ENCODE results near the gene MT3. TPM values are rescaled to one million over a fixed set of nuclear protein-coding genes. Genes with fewer than 3 reads are reported as not detected.

Gene MT3
- total and polyA plus RNA-seq, 2 of the 13 experiments (the other 11 are each of a cell fraction or from before 2014, with no cell fraction given): not detected

DNA sequence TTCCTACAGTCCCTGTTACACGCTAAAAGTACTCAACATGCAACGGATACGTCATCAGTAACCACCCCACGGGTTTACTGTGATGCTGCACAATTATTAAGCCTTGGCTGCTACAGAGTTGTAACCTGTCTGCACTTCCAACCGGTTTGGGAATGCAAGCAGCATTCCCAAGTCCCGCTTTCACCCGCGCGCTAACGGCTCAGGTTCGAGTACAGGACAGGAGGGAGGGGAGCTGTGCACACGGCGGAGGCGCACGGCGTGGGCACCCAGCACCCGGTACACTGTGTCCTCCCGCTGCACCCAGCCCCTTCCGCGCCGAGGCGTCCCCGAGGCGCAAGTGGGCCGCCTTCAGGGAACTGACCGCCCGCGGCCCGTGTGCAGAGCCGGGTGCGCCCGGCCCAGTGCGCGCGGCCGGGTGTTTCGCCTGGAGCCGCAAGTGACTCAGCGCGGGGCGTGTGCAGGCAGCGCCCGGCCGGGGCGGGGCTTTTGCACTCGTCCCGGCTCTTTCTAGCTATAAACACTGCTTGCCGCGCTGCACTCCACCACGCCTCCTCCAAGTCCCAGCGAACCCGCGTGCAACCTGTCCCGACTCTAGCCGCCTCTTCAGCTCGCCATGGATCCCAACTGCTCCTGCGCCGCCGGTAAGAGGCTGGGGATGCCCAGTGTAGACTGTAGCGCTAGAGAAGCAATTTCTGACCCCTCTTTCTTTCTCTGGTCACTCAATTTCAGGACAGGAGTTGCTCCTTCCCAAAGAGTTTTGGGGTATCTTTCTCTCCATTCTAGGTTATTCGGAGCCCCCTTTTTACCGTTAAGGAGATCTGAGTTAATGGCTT, 18.9 kb downstream of the MT3 start, which contains the start of gene MT2A (continued):
- TF ChIP-seq MTA1 (CRISPR knock-in tag; IDR thresholded peaks at IDR 0.05; ENCODE audit: borderline replicate concordance): no peak
- no peak for TF ChIP-seq NFYB (CRISPR knock-in tag; IDR thresholded peaks at IDR 0.05)
- TF ChIP-seq ZFP36 (IDR thresholded peaks at IDR 0.05; ENCODE audit: borderline replicate concordance, low read depth, low read length, partially characterized antibody): no peak
- TF ChIP-seq, protein P1, sequence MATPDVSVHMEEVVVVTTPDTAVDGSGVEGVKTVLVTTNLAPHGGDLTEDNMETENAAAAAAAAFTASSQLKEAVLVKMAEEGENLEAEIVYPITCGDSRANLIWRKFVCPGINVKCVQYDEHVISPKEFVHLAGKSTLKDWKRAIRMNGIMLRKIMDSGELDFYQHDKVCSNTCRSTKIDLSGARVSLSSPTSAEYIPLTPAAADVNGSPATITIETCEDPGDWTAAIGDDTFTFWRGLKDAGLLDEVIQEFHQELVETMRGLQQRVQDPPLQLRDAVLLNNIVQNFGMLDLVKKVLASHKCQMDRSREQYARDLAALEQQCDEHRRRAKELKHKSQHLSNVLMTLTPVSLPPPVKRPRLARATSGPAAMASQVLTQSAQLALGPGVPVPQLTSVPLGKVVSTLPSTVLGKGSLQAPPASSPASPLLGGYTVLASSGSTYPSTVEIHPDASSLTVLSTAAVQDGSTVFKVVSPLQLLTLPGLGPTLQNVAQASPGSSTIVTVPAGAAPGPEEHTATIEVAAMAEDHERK (CRISPR knock-in tag; IDR thresholded peaks at IDR 0.05; ENCODE audit: low read depth): no peak
- no peak; the same call in 1 of the 2 replicates for TF ChIP-seq ZNF335 (CRISPR knock-in tag; IDR thresholded peaks at IDR 0.05)
- peak; percentile 36; the same call in 1 of the 2 replicates for TF ChIP-seq ATF7 (IDR thresholded peaks at IDR 0.05)
- TF ChIP-seq ATF7 (CRISPR knock-in tag; IDR thresholded peaks at IDR 0.05): no peak
- no peak for TF ChIP-seq PHB2 (IDR thresholded peaks at IDR 0.05; ENCODE audit: partially characterized antibody)
- peak; percentile 96 for TF ChIP-seq MED13 (CRISPR knock-in tag; IDR thresholded peaks at IDR 0.05)
- TF ChIP-seq SETDB1 (CRISPR knock-in tag; IDR thresholded peaks at IDR 0.05; ENCODE audit: borderline replicate concordance): no peak
- TF ChIP-seq TEAD3 (CRISPR knock-in tag; optimal IDR thresholded peaks at IDR 0.05; ENCODE audit: borderline replicate concordance): no peak
- TF ChIP-seq, protein P2, sequence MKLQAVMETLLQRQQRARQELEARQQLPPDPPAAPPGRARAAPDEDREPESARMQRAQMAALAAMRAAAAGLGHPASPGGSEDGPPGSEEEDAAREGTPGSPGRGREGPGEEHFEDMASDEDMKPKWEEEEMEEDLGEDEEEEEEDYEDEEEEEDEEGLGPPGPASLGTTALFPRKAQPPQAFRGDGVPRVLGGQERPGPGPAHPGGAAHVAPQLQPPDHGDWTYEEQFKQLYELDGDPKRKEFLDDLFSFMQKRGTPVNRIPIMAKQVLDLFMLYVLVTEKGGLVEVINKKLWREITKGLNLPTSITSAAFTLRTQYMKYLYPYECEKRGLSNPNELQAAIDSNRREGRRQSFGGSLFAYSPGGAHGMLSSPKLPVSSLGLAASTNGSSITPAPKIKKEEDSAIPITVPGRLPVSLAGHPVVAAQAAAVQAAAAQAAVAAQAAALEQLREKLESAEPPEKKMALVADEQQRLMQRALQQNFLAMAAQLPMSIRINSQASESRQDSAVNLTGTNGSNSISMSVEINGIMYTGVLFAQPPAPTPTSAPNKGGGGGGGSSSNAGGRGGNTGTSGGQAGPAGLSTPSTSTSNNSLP (IDR thresholded peaks at IDR 0.05; ENCODE audit: low read depth, low read length): no peak; the same call in 1 of the 2 replicates
- no peak; the same call in none of the 2 replicates for TF ChIP-seq ERF (CRISPR knock-in tag; IDR thresholded peaks at IDR 0.05)
- peak; percentile 96; the same call in 2 of the 3 replicates for TF ChIP-seq MXI1 (IDR thresholded peaks at IDR 0.05; ENCODE audit: borderline replicate concordance, low read depth, low read length)
- TF ChIP-seq ZNF441 (CRISPR knock-in tag; IDR thresholded peaks at IDR 0.05; ENCODE audit: borderline replicate concordance): peak; percentile 70; the same call in 1 of the 2 replicates
- no peak for TF ChIP-seq ZEB1 (IDR thresholded peaks at IDR 0.05; ENCODE audit: insufficient replicate concordance, low read depth)
- TF ChIP-seq ONECUT2 (CRISPR knock-in tag; IDR thresholded peaks at IDR 0.05): no peak
- TF ChIP-seq MED8 (CRISPR knock-in tag; IDR thresholded peaks at IDR 0.05; ENCODE audit: insufficient replicate concordance): peak; percentile 92
- peak; percentile 62; the same call in 1 of the 2 replicates for TF ChIP-seq HOXA5 (CRISPR knock-in tag; IDR thresholded peaks at IDR 0.05)
- TF ChIP-seq NFE2L1 (CRISPR knock-in tag; IDR thresholded peaks at IDR 0.05; ENCODE audit: borderline replicate concordance): peak; percentile 88; the same call in 1 of the 2 replicates
- TF ChIP-seq DMAP1 (CRISPR knock-in tag; IDR thresholded peaks at IDR 0.05): peak; percentile 64
- TF ChIP-seq SMC3 (IDR thresholded peaks at IDR 0.05; ENCODE audit: low read length): no peak; the same call in 1 of the 2 replicates
- TF ChIP-seq ZIK1 (CRISPR knock-in tag; IDR thresholded peaks at IDR 0.05; ENCODE audit: borderline replicate concordance, low read depth): no peak
- 0 out of 2 replicates have a peak, but pooled peaks have one; percentile 11 for TF ChIP-seq ZNF850 (CRISPR knock-in tag; conservative IDR thresholded peaks at IDR 0.05)
- 0 out of 2 replicates have a peak, but pooled peaks have one; percentile 32 for TF ChIP-seq REL (CRISPR knock-in tag; conservative IDR thresholded peaks at IDR 0.05)
- TF ChIP-seq KLF12 (CRISPR knock-in tag; IDR thresholded peaks at IDR 0.05; ENCODE audit: borderline replicate concordance): peak; percentile 91; the same call in 1 of the 2 replicates
- 0 out of 2 replicates have a peak, but pooled peaks have one; percentile 73 for TF ChIP-seq EEA1 (CRISPR knock-in tag; IDR thresholded peaks at IDR 0.05; ENCODE audit: borderline replicate concordance)
- TF ChIP-seq SSRP1 (CRISPR knock-in tag; IDR thresholded peaks at IDR 0.05): no peak
- TF ChIP-seq HMG20B (CRISPR knock-in tag; conservative IDR thresholded peaks at IDR 0.05): peak; percentile 78; the same call in 1 of the 2 replicates
- TF ChIP-seq NCOR1 (IDR thresholded peaks at IDR 0.05; ENCODE audit: borderline replicate concordance, low read length): peak; percentile 67; the same call in 1 of the 2 replicates

Measured in HepG2 (cell line).